Epithelial cell of proximal tubule (primary cell): Measurements from ENCODE around the gene BASP1. TPM values are rescaled to one million over a fixed set of nuclear protein-coding genes. Genes with fewer than 3 reads are reported as not detected.
"Not testable (repeated sequence)": the region's sequence is repeated elsewhere in the genome, so short reads cannot be mapped to it uniquely, and the experiment has no call there.

Experiments used
- DNase-seq: peaks from one replicate; pipeline ENCODE4 v3.0.0-alpha.2; 2011; ENCODE audit warnings: low read depth
- H3K4me3 ChIP-seq: 2 replicates; pipeline ENCODE4 v1.5.1; 2011; ENCODE audit warnings: low read depth, mild to moderate bottlenecking, low read length
- total RNA-seq: library from RNA; depleted of rRNA; stranded (reverse); fragments of >200 nt; gene quantifications from 2 replicates; pipeline ENCODE4 v1.2.3, GENCODE V29; 2015
- TF ChIP-seq, protein P1 (sequence below): conservative IDR thresholded peaks from 2 replicates; pipeline ENCODE4 v1.5.1; 2012; ENCODE audit warnings: low read depth, mild to moderate bottlenecking, low read length

Gene BASP1
- total RNA-seq, 1 donor from 2014 or later: 135 TPM

DNA sequence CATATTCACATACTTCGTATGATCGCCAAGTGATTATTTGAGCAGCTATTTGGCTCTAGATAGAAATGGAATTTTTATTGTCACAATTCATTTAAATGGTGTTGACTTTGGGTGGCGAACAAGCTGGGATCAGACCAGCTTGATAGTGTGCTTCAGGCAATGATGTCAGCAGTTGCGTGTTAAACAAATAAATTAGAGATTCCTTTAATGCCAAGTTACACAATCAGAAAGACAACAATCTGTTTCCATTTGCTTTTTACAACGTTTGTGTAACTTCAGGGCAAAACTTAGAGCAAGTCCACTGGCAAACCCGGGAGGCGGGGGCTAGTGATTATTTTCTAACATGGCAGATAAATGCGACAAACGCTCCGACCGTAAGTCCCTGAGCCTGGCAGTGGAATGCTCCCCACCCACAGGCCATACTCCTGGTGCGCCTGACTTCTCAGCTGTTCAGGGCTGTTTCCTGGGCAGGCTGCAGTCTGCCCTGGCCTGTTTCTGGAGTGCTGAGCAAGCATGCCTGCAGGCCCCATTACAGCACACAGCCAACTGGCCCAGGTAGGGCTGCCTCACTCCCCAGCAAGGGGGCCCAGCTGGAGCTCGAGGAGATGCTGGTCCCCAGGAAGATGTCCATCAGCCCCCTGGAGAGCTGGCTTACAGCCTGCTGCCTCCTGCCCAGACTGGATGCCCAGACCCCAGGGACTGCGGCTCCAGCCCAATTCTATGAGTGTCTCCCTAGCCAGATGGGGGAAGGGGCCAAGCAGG lies 88.7 kb downstream of the BASP1 start:
- TF ChIP-seq, protein P1, sequence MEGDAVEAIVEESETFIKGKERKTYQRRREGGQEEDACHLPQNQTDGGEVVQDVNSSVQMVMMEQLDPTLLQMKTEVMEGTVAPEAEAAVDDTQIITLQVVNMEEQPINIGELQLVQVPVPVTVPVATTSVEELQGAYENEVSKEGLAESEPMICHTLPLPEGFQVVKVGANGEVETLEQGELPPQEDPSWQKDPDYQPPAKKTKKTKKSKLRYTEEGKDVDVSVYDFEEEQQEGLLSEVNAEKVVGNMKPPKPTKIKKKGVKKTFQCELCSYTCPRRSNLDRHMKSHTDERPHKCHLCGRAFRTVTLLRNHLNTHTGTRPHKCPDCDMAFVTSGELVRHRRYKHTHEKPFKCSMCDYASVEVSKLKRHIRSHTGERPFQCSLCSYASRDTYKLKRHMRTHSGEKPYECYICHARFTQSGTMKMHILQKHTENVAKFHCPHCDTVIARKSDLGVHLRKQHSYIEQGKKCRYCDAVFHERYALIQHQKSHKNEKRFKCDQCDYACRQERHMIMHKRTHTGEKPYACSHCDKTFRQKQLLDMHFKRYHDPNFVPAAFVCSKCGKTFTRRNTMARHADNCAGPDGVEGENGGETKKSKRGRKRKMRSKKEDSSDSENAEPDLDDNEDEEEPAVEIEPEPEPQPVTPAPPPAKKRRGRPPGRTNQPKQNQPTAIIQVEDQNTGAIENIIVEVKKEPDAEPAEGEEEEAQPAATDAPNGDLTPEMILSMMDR: no peak
- no peak for DNase-seq
- H3K4me3 ChIP-seq: no peak overlapping the region

DNA sequence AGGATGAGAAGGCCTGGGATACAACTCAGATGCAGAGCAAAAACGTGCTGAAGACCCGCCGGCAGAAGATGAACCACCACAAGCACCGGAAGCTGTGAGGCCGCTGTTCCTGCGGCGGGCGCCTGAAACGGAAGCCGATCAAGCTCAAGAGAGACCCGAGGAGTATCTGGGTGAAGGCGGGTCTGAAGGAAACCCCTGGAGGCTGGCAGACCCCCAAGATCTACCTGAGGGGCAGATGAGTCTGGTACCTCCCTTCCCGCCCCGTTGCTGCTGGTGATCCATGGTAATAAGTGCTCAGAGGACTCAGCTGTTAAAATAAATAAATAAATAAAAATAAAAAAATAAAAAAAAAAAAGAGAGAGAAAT lies 89.3 kb downstream of the BASP1 start:
- DNase-seq: no peak
- TF ChIP-seq, protein P1: no peak
- H3K4me3 ChIP-seq: no peak overlapping the region

DNA sequence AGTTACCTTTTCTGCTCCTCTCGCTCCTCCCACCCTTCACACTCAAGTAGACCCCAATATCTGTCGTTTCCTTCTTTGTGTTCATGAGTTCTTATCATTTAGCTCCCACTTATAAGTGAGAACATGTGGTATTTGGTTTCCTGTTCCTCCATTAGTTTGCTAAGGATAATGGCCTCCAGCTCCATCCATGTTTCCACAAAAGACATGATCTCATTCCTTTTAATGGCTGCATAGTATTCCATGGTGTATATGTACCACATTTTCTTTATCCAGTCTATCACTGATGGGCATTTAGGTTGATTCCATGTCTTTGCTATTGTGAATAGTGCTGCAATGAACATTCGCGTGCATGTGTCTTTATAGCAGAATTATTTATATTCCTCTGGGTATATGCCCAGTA lies 90.0 kb downstream of the BASP1 start:
- H3K4me3 ChIP-seq, DNase-seq: not testable (repeated sequence)

DNA sequence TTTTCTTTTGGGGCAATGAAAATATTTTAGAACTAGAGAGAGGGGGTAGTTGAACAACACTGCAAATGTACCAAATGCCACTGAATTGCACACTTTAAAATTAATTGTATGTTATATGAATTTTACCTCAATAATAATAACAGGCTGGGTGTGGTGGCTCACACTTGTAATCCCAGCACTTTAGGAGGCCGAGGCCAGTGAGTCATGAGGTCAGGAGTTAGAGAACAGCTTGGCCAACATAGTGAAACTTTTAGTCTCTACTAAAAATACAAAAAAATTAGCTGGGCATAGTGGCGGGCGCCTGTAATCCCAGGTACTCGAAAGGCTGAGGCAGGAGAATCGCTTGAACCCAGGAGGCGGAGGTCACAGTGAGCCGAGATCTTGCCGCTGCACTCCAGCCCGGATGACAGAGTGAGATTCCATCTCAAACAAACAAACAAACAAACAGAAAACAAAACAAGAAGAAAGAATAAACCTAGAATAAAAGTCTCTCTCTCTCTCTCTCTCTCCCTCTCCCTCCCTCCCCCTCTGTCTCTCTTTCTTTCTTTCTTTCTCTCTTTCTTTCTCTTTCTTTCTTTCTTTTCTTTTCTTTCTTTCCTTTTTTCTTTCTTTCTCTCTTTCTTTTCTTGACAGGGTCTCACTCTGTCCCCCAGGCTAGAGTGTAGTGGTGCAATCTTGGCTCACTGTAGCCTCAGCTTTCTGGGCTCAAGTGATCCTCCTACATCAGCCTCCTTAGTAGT lies 91.1 kb downstream of the BASP1 start:
- no peak for DNase-seq
- TF ChIP-seq, protein P1: no peak
- no peak overlapping the region for H3K4me3 ChIP-seq

DNA sequence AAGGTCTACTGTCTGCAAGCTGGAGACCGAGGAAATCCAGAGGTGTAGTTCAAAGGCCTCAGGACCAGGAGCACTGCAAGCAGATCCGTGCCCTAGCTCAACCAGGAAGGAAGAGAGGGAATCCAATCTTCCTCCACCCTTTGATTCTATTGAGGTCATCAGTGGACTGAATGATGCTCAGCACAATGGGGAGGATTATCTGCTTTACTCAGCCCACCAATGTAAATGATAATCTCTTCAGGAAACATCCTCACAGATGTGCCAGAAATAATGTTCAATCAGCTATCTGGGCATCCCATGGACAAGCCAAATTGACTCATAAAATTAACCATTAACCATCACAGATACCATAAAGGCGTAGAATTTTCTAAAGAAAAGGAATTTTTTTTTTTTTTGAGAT lies 92.0 kb downstream of the BASP1 start:
- TF ChIP-seq, protein P1: no peak
- no peak for DNase-seq
- no peak overlapping the region for H3K4me3 ChIP-seq

DNA sequence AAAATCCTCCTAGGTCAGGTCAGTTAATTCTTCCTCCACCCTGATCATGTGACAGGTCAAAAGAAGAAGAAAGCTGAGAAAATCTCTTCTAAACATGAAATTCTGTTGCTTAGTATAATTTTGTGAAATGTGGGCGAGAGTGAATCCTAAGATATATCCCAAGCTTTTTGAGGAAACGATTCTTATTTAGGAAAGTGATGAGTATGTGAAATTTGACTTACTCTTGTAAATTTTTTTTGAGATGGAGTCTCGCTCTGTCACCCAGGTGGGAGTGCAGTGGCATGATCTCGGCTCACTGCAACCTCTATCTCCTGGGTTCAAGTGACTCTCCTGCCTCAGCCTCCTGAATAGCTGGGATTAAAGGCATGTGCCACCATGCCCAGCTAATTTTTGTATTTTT lies 93.1 kb downstream of the BASP1 start:
- DNase-seq, H3K4me3 ChIP-seq: not testable (repeated sequence)

DNA sequence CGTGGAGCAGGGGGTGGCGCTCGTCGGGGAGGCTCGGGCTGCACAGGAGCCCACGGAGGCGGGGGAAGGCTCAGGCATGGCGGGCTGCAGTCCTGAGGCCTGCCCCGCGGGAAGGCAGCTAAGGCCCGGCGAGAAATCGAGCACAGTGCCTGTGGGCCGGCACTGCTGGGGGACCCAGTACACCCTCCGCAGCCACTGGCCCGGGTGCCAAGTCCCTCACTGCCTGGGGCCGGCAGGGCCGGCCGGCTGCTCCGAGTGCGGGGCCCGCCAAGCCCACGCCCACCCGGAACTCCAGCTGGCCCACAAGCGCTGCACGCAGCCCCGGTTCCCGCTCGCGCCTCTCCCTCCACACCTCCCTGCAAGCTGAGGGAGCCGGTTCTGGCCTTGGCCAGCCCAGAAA lies 94.4 kb downstream of the BASP1 start:
- DNase-seq, H3K4me3 ChIP-seq: not testable (repeated sequence)

DNA sequence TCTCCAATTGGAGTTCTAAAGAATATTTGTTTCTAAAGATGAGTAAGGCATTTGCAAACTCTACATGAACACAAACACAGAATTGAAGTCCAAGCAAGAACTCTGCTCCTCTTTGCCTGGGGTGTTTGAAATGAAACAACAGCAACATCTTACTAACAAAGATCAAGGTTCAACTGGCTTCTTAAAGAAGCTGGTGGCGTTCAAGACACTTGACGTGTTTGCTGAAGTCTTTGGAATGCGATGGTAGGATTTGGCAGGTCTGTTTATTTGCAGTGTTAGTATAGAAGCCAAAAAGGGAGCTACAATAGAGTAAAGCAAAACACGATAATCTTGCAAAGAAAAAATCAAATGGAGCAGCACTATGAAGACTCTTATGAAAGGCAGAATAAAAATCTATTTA lies 94.9 kb downstream of the BASP1 start:
- TF ChIP-seq, protein P1: no peak
- H3K4me3 ChIP-seq: no peak overlapping the region
- DNase-seq: no peak
